NCI-H345 (cell line): ENCODE data around the gene NBL1.

Source experiments
- DNase-seq: peaks from one replicate; lab custom pipeline; 2025; lab: John Stamatoyannopoulos, UW

Gene NBL1

GRCh38 chr1:19643602-19644394, at the start of gene NBL1:
Gene NBL1 (plus strand): TSS chr1:19644311. CDS start chr1:19655031, 10,720 bp downstream.
- peak; percentile 29 for DNase-seq

- DNase-seq, result peak; percentile 52
Observed at GRCh38 chr1:19596065-19596713, 47.9 kb upstream of the NBL1 start.

- peak; percentile 97 for DNase-seq
Observed at GRCh38 chr1:19596714-19597495, 47.2 kb upstream of the NBL1 start.

GRCh38 chr1:19597496-19598309, 46.4 kb upstream of the NBL1 start:
- DNase-seq, result no peak

GRCh38 chr1:19599810-19600209, 44.3 kb upstream of the NBL1 start:
- no peak for DNase-seq

GRCh38 chr1:19602486-19602885, 41.6 kb upstream of the NBL1 start:
- no peak for DNase-seq

GRCh38 chr1:19605967-19606366, 38.1 kb upstream of the NBL1 start:
- DNase-seq, result no peak

GRCh38 chr1:19606817-19607642, 37.1 kb upstream of the NBL1 start:
- DNase-seq, result no peak

- no peak for DNase-seq
Observed at GRCh38 chr1:19608232-19608631, 35.9 kb upstream of the NBL1 start.

- DNase-seq, result no peak
Observed at GRCh38 chr1:19610282-19610981, 33.7 kb upstream of the NBL1 start.

- DNase-seq, result no peak
Observed at GRCh38 chr1:19612530-19612929, 31.6 kb upstream of the NBL1 start.

GRCh38 chr1:19613171-19613703, 30.9 kb upstream of the NBL1 start:
- DNase-seq, result no peak

GRCh38 chr1:19615438-19615837, 28.7 kb upstream of the NBL1 start:
- no peak for DNase-seq

GRCh38 chr1:19616489-19616888, 27.6 kb upstream of the NBL1 start:
- DNase-seq, result no peak

GRCh38 chr1:19617376-19617775, 26.7 kb upstream of the NBL1 start:
- no peak for DNase-seq

- no peak for DNase-seq
Observed at GRCh38 chr1:19618428-19618827, 25.7 kb upstream of the NBL1 start.

- DNase-seq, result no peak
Observed at GRCh38 chr1:19619697-19620384, 24.3 kb upstream of the NBL1 start.

GRCh38 chr1:19620786-19621185, 23.3 kb upstream of the NBL1 start:
- DNase-seq, result no peak

- no peak for DNase-seq
Observed at GRCh38 chr1:19621274-19621950, 22.7 kb upstream of the NBL1 start.
